Measurements from ENCODE around the gene ADARB1. TPM values are rescaled to one million over a fixed set of nuclear protein-coding genes. Genes with fewer than 3 reads are reported as not detected.

ADARB1 gene
- total RNA-seq, 3 donors from 2014 or later (not counting 1 experiment from before 2014, with no cell fraction given) = 20.7 to 28.0 (median 26.6) TPM

DNA sequence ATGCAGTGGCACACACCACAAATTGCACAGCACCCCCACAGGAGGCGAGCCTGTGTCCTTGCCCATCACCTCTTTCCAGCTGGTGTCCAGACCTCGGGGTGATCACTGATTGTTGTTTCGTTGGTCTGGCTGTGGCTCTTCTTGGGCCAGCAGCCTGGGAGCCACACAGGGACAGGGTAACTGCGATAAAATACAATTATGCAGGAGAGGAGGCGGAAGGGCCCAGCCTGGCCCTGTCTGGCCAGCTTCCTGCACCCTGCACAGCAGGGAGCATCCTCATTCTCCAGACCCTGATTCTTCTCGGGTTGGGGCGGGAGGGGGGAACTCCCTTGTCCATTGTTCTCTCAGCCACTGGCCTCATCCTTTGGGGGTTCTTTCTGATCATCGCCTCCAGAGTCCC, 83.6 kb downstream of the ADARB1 start:
- WGBS (ENCODE audit: insufficient coverage) = 95% methylated on average over 8 of the region's 8 CpGs
- Histone ChIP-seq H3K27ac (ENCODE audit: low read length) (no peak overlapping the region), H3K27me3 (ENCODE audit: control insufficient read depth, insufficient read depth, low read length) (no peaks in the 10 kb centered on the region), H3K4me3 (ENCODE audit: low read length) (no peak overlapping the region), H3K9me3 (ENCODE audit: control insufficient read depth, insufficient read depth, low read length) (no peaks in the 10 kb centered on the region), H3K36me3 (ENCODE audit: control insufficient read depth, insufficient read depth, low read length) (peaks cover 5% of the 10 kb centered on the region), H3K4me1 (ENCODE audit: control insufficient read depth, insufficient read depth, low read length) (peaks cover 16% of the 10 kb centered on the region)
- Mint-ChIP-seq H3K4me1 (peaks cover 8 to 16% of the 10 kb centered on the region in 2 donors), H3K36me3 (no peaks in the 10 kb centered on the region), H3K9me3 (peaks cover 0 to 7% of the 10 kb centered on the region in 2 donors), H3K4me3 (no peak overlapping the region), H3K27ac (no peak overlapping the region), H3K27me3 (ENCODE audit: low read depth in 2 of 2) (no peaks in the 10 kb centered on the region)
- TF ChIP-seq, protein P1, sequence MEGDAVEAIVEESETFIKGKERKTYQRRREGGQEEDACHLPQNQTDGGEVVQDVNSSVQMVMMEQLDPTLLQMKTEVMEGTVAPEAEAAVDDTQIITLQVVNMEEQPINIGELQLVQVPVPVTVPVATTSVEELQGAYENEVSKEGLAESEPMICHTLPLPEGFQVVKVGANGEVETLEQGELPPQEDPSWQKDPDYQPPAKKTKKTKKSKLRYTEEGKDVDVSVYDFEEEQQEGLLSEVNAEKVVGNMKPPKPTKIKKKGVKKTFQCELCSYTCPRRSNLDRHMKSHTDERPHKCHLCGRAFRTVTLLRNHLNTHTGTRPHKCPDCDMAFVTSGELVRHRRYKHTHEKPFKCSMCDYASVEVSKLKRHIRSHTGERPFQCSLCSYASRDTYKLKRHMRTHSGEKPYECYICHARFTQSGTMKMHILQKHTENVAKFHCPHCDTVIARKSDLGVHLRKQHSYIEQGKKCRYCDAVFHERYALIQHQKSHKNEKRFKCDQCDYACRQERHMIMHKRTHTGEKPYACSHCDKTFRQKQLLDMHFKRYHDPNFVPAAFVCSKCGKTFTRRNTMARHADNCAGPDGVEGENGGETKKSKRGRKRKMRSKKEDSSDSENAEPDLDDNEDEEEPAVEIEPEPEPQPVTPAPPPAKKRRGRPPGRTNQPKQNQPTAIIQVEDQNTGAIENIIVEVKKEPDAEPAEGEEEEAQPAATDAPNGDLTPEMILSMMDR (IDR thresholded peaks at IDR 0.05) = no peak
- intact Hi-C loops (cut with micrococcal nuclease) = no loop called here
- ATAC-seq (no peak), DNase-seq (no peak)

DNA sequence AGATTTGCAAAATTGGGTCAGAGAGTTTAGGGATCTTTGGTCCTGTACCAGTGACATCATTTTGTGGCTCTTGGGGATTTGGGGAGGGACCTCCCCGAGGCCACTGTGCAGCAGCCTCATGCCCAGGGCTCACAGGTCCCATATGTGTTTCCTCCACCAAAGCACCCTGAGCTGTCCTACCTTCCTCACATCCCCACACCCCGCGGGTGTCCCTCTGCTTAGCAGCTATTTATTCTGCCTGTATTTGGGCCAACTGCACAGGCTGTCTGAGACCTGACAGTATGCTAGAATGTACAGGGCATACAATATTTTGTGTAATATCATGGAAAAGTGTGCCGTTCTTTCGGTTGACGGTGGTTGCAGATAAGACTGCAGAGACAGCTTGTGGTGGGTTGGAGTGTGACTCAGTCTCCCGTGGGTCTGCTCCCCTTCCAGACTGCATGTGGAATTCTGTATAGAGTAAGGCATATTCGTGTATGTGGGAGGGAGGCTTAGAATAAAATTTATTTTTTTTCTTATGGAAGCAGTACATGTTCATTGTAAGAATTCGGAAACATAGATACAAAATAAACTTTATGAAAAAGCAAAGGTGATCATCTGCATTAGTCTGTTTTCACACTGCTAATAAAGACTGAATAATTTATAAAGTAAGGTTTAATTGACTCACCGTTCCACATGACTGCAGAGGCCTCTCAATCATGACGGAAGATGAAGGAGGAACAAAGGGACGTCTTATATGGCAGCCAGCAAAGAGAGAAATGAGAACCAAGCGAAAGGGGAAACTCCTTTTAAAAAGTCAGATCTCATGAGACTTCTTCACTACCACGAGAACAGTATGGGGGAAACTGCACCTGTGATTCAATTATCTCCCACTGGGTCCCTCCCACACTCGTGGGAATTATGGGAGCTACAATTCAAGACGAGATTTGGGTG, 84.4 kb downstream of the ADARB1 start:
- H3K4me3 Mint-ChIP-seq = no peak overlapping the region
- H3K27me3 Mint-ChIP-seq (ENCODE audit: low read depth in 2 of 2) = no peaks in the 10 kb centered on the region
- H3K27ac Mint-ChIP-seq = no peak overlapping the region
- peaks cover 5% of the 10 kb centered on the region for H3K36me3 ChIP-seq (ENCODE audit: control insufficient read depth, insufficient read depth, low read length)
- H3K9me3 Mint-ChIP-seq = peaks cover 0 to 7% of the 10 kb centered on the region in 2 donors
- H3K36me3 Mint-ChIP-seq = no peaks in the 10 kb centered on the region
- no peaks in the 10 kb centered on the region for H3K27me3 ChIP-seq (ENCODE audit: control insufficient read depth, insufficient read depth, low read length)
- H3K9me3 ChIP-seq (ENCODE audit: control insufficient read depth, insufficient read depth, low read length) = no peaks in the 10 kb centered on the region
- DNase-seq = no peak
- WGBS (ENCODE audit: insufficient coverage) = 80% methylated on average over 15 of the region's 16 CpGs
- H3K27ac ChIP-seq (ENCODE audit: low read length) = no peak overlapping the region
- no peak overlapping the region for H3K4me3 ChIP-seq (ENCODE audit: low read length)
- ATAC-seq = no peak
- intact Hi-C loops (cut with micrococcal nuclease) = no loop called here
- TF ChIP-seq, protein P1 (IDR thresholded peaks at IDR 0.05) = no peak
- H3K4me1 Mint-ChIP-seq = peaks cover 2 to 11% of the 10 kb centered on the region in 2 donors
- H3K4me1 ChIP-seq (ENCODE audit: control insufficient read depth, insufficient read depth, low read length) = peaks cover 9% of the 10 kb centered on the region

DNA sequence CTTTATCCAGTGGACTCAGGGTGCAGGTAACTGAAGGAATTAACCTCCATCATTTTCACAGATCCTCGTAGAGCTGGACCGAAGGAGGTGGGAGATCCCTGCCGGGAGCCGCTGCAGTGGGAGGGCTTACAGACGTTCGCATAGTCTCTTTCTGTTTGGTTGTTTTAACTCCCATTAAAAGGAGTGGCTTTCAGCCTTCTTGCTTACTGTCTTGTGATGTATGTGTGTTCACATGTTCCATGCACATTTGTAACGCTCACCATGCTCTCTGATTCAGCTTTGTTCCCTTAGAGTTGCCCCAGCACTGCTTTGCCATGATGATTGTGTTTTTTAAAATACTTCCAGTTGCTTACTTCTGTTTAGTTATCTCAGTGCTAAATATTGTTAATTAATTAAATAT, 85.8 kb downstream of the ADARB1 start:
- WGBS (ENCODE audit: insufficient coverage) = 94% methylated on average over 7 of the region's 7 CpGs
- Mint-ChIP-seq H3K4me1 (peaks cover 0 to 4% of the 10 kb centered on the region in 2 donors), H3K9me3 (peaks cover 0 to 7% of the 10 kb centered on the region in 2 donors), H3K4me3 (no peak overlapping the region), H3K27me3 (ENCODE audit: low read depth in 2 of 2) (no peaks in the 10 kb centered on the region), H3K27ac (no peak overlapping the region), H3K36me3 (no peaks in the 10 kb centered on the region)
- Histone ChIP-seq H3K4me3 (ENCODE audit: low read length) (no peak overlapping the region), H3K4me1 (ENCODE audit: control insufficient read depth, insufficient read depth, low read length) (peaks cover 2% of the 10 kb centered on the region), H3K36me3 (ENCODE audit: control insufficient read depth, insufficient read depth, low read length) (peaks cover 5% of the 10 kb centered on the region), H3K27ac (ENCODE audit: low read length) (no peak overlapping the region), H3K9me3 (ENCODE audit: control insufficient read depth, insufficient read depth, low read length) (no peaks in the 10 kb centered on the region), H3K27me3 (ENCODE audit: control insufficient read depth, insufficient read depth, low read length) (no peaks in the 10 kb centered on the region)
- TF ChIP-seq, protein P1 (IDR thresholded peaks at IDR 0.05) = no peak
- no peak for DNase-seq
- intact Hi-C loops (cut with micrococcal nuclease) = no loop called here
- ATAC-seq = no peak
